22Rv1 (cell line): Measurements from ENCODE around the gene VSIG2.
"Not testable (repeated sequence)": the region's sequence is repeated elsewhere in the genome, so short reads cannot be mapped to it uniquely, and the experiment has no call there.

Experiments used
- H3K27ac ChIP-seq: fragments of 450-650 bp; 2 replicates; pipeline ENCODE4 v1.5.1; 2017
- ZFX ChIP-seq: fragments of 450-650 bp; IDR thresholded peaks from 2 replicates; pipeline ENCODE4 v1.6.1; 2017; ENCODE audit warnings: antibody characterized with exemption, borderline replicate concordance
- TF ChIP-seq, protein P1 (sequence below): fragments of 450-650 bp; IDR thresholded peaks from 2 replicates; pipeline ENCODE4 v1.5.1; 2017; ENCODE audit warnings: mild to moderate bottlenecking

The VSIG2 gene

DNA sequence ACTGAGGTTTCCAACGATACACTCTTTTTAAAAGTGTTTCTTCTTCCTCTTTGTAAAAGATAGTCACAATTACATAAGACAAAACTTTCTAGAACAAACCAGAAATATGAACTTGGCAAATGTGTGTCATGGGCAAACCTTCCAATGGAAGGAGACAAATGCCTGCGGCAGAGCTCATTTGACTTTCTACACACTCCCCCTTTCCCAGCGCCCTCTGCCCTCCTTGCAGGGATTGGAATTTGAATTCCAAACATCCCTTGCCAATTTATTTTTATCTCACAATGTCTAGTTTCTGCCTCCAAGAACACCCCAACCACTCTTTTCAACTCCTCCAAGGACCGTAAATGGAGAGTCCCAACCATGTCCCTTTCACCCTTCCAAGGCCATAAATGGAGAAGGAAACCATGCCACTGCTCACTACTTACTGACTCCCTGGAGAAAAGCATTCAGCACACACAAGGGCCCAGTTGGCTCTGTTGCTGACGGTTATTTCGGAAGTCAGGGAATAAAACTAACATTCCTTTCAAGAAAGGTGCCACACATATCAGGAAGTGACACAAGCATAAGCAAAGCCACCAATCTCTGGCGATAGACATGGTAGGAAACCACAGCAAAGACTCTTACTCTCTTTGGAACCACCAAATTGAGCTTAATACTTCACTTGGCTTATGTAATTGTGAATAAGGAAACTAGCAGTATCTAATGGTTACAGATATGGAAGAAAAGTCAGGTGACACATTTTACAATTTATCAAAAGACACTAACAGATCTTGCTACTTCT, 25.0 kb upstream of the VSIG2 start:
- no peak overlapping the region for H3K27ac ChIP-seq
- no peak for TF ChIP-seq ZFX
- TF ChIP-seq, protein P1, sequence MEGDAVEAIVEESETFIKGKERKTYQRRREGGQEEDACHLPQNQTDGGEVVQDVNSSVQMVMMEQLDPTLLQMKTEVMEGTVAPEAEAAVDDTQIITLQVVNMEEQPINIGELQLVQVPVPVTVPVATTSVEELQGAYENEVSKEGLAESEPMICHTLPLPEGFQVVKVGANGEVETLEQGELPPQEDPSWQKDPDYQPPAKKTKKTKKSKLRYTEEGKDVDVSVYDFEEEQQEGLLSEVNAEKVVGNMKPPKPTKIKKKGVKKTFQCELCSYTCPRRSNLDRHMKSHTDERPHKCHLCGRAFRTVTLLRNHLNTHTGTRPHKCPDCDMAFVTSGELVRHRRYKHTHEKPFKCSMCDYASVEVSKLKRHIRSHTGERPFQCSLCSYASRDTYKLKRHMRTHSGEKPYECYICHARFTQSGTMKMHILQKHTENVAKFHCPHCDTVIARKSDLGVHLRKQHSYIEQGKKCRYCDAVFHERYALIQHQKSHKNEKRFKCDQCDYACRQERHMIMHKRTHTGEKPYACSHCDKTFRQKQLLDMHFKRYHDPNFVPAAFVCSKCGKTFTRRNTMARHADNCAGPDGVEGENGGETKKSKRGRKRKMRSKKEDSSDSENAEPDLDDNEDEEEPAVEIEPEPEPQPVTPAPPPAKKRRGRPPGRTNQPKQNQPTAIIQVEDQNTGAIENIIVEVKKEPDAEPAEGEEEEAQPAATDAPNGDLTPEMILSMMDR: no peak

DNA sequence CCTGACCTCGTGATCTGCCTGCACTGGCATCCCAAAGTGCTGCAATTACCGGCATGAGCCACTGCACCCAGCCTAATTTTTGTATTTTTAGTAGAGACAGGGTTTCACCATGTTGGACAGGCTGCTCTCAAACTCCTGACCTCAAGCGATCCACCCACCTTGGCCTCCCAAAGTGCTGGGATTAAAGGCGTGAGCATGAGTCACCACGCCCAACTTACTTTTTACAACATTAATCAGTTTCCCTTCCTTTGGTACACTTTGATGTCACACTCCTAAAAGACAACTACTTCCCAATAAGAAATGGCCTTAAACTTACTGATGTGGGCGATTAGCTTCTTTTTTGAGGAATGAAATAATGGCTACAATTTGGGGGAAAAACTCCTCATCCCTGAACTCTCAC, 18.9 kb upstream of the VSIG2 start:
- not testable (repeated sequence) for H3K27ac ChIP-seq

DNA sequence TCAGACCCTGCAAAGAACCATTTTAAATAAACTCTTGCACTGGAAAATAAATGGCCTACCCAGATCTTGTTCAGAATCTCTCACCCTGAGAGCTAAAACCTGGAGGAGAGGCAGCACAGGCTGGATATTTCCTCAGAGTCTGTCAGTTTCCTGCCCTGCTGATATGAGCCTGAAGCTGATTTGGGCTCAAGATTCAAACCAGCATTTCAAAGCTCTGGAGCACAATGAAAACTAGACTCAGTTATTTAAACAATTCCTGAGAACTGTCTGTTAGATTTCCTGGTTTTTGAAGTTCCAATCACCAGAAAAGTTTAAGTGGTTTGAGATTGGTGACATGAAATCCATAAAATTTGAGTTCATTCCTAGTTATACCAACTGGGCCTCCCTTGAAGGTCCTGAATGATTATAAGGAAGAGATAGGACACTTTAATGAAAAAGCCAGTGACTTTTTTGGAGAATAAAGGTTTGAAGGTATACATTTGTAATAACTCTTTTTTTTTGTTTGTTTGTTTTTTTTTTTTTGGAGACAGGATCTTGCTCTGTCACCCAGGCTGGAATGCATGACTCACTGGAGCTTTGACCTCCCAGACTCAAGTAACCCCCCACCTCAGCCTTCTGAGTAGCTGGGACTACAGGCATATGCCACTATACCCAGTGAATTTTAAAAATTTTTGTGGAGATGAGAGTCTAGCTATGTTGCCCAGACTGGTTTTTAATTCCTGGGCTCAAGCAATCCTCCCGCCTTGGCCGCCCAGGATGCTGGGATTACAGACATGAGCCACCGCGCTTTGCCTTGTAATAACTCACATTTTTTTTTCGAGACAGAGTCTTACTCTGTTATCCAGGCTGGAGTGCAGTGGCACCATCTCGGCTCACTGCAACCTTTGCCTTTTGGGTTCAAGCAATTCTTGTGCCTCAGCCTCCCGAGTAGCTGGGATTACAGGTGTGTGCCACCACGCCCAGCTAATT, 18.0 kb upstream of the VSIG2 start:
- H3K27ac ChIP-seq: peak overlapping the region; percentile 44; the same call in 1 of the 2 replicates
- no peak for TF ChIP-seq ZFX
- TF ChIP-seq, protein P1: no peak

DNA sequence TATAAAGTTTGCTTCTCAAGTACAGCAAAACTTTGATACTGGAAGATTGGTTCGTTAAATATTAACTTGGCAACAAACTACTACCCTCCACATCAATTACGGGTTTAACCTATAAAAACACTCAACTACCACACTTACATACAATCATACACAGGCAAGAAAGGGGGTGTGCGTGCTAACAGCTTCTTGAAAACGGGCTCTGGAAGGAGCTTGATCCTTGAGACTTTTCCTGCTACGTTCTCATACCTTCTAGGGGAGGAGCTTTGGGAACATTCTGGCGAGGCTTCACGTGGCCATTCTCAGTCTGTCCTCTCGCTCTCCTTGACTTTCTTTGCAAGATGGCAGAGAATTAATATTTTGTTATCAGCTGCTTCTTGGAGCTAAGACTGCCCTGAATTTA, 16.9 kb upstream of the VSIG2 start:
- no peak for TF ChIP-seq ZFX
- TF ChIP-seq, protein P1: no peak

DNA sequence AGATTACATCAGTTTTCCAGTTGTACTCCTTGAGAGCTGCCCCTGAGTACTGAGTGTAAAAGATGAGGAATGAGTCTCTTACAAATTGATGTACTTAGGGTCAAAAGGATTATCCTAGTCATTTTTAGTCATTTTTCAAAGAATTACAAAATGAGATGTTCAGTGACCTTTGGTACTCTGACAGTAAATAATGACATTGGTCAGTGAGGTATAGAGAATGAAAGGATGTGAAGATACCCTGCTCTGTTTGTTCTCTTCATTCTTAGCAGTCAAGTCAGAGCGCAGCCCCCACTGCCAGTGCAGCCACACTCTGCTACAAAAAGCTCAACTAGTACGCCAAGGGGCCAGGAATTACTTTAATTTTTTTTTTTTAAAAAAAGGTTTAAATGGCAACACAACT, 14.1 kb upstream of the VSIG2 start:
- TF ChIP-seq, protein P1: no peak
- no peak for TF ChIP-seq ZFX
- no peak overlapping the region for H3K27ac ChIP-seq

More for the DNA sequence above, 16.9 kb upstream of the VSIG2 start:
- peak overlapping the region; percentile 44 for H3K27ac ChIP-seq

DNA sequence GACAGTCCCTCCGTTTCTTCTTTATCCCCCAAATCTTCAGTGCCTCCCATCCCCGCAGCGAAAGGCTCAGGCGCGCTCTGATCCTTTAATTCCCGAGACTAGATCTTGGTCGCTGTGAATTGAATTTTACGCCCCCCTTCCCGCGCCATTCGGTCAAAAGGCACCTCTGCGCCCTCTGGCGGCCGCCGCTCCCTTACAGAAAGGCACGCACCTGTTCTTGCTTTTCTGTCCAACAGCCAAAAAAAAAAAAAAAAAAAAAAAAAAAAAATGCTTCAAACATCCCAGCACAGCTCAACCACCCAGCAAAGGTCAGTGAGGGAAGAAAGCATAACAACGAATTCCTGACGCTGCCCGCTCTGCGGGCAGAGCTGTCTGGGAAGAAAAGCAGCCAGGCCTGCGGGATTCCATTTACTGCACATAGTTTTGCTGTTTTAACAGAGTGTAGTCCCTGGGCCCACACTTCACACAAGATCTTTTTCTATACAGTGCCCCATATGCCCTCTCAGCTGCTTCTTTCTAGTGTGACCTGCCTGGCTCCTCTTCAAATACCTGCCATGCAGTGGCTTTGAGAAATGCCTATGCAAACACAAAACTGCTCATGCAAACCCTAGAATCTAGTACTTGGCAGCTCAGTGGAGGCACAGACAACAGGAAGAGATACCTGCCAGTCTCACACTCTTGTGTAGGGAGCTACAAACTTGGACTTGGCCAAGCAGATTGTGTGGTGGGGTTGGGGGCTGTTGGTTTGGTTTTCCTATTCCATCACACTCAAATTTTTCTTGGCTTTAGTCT, 11.3 kb upstream of the VSIG2 start:
- H3K27ac ChIP-seq: peak overlapping the region; percentile 61
- no peak for TF ChIP-seq ZFX
- TF ChIP-seq, protein P1: peak; percentile 88

DNA sequence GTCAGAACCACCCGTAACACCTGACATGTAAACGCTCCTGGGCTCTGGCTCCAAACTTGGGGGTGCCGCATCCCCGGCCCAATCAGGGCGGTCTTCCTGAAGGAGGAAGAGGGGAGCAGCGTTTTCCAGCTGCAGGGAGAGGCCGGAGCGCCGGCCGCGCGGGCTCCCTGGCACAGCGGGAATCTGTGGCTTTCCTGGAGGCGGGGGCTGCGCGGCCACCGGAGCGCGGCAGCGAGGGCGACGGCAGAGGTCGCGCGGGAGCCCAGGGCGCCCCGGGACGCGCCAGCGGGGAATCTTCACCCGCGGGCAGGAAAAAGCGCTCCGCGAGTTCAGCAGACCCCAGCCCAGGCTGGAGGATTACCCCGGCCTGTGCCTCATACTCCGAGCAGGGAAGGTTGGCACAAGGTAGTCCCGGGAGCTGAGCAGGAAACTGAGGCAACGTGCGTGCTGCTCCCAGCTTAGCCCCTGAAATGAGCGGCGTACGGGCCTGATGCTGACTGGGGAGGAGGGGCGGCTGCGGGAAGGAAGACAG, 10.6 kb upstream of the VSIG2 start:
- H3K27ac ChIP-seq: peak overlapping the region; percentile 61

More for the DNA sequence above, 10.6 kb upstream of the VSIG2 start:
- TF ChIP-seq, protein P1: no peak
- TF ChIP-seq ZFX: no peak
